Measurements from ENCODE around the gene FKBP10.

- TF ChIP-seq CTCF (conservative IDR thresholded peaks at IDR 0.05; ENCODE audit: low read length) (no peak), EZH2phosphoT487 (IDR thresholded peaks at IDR 0.05; ENCODE audit: borderline replicate concordance) (no peak)
Observed at GRCh38 chr17:41779954-41780353, 32.9 kb upstream of the FKBP10 start.
